Measurements from ENCODE around the gene CELA3B.

The CELA3B gene

DNA sequence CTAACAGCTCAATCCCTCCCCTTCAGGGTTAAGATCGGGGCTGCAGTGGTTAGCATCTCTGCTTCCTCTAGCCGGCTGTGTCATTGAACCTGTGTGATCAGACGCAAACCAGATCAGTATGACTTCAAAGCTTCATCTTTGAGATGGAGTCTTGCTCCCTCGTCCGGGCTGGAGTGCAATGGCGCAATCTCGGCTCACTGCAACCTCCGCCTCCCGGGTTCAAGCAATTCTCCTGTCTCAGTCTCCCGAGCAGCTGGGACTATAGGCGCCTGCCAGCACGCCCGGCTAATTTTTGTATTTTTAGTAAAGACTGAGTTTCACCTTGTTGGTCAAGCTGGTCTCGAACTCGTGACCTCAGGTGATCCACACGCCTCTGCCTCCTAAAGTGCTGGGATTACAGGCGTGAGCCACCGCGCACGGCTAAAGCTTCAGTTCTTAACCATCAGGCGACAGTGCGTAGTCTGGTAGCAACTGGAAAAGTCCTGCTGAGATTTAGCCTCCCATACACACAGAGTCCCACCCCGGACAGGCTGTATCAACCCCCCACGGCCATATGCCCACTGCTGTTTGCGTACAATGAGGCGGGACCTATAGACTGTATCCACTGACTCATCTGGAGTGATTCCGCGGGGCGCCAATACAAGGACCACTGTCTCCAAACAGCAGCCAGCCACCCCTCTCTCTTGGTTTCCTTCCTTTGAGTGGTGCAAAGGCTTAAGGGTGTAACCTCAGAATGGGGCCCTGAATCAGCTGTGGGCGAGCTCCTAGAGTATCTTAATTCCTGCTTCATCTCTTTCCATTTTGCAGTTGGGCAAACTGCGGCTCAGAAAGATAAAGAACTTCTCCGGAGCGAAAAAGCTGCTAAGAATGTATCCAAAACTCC, 47.9 kb downstream of the CELA3B start (continued):
- TF ChIP-seq INSM2 (tag by site-specific recombination; IDR thresholded peaks at IDR 0.05), result peak; percentile 26; the same call in 1 of the 2 replicates
- TF ChIP-seq ZBTB8A (tag by site-specific recombination; IDR thresholded peaks at IDR 0.05), result peak; percentile 71
- 0 out of 2 replicates have a peak, but pooled peaks have one; percentile 34 for TF ChIP-seq ZBTB44 (tag by site-specific recombination; IDR thresholded peaks at IDR 0.05)
- TF ChIP-seq ZNF785 (tag by site-specific recombination; IDR thresholded peaks at IDR 0.05), result no peak
- TF ChIP-seq, protein P1, sequence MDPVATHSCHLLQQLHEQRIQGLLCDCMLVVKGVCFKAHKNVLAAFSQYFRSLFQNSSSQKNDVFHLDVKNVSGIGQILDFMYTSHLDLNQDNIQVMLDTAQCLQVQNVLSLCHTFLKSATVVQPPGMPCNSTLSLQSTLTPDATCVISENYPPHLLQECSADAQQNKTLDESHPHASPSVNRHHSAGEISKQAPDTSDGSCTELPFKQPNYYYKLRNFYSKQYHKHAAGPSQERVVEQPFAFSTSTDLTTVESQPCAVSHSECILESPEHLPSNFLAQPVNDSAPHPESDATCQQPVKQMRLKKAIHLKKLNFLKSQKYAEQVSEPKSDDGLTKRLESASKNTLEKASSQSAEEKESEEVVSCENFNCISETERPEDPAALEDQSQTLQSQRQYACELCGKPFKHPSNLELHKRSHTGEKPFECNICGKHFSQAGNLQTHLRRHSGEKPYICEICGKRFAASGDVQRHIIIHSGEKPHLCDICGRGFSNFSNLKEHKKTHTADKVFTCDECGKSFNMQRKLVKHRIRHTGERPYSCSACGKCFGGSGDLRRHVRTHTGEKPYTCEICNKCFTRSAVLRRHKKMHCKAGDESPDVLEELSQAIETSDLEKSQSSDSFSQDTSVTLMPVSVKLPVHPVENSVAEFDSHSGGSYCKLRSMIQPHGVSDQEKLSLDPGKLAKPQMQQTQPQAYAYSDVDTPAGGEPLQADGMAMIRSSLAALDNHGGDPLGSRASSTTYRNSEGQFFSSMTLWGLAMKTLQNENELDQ (tag by site-specific recombination; IDR thresholded peaks at IDR 0.05; ENCODE audit: low read depth), result no peak
- TF ChIP-seq WT1 (tag by site-specific recombination; IDR thresholded peaks at IDR 0.05), result no peak; the same call in none of the 2 replicates
- TF ChIP-seq ZNF624 (tag by site-specific recombination; IDR thresholded peaks at IDR 0.05), result no peak
- no peak for TF ChIP-seq ZNF558 (tag by site-specific recombination; IDR thresholded peaks at IDR 0.05)
- TF ChIP-seq YY2 (tag by site-specific recombination; IDR thresholded peaks at IDR 0.05), result peak; percentile 23; the same call in 1 of the 2 replicates
- peak; percentile 13 for TF ChIP-seq ZBTB7A (tag by site-specific recombination; IDR thresholded peaks at IDR 0.05; ENCODE audit: low read depth)
- TF ChIP-seq, protein P2, sequence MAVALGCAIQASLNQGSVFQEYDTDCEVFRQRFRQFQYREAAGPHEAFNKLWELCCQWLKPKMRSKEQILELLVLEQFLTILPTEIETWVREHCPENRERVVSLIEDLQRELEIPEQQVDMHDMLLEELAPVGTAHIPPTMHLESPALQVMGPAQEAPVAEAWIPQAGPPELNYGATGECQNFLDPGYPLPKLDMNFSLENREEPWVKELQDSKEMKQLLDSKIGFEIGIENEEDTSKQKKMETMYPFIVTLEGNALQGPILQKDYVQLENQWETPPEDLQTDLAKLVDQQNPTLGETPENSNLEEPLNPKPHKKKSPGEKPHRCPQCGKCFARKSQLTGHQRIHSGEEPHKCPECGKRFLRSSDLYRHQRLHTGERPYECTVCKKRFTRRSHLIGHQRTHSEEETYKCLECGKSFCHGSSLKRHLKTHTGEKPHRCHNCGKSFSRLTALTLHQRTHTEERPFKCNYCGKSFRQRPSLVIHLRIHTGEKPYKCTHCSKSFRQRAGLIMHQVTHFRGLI (tag by site-specific recombination; IDR thresholded peaks at IDR 0.05), result no peak
- TF ChIP-seq SP2 (tag by site-specific recombination; IDR thresholded peaks at IDR 0.05), result peak; percentile 82
- TF ChIP-seq, protein P3, sequence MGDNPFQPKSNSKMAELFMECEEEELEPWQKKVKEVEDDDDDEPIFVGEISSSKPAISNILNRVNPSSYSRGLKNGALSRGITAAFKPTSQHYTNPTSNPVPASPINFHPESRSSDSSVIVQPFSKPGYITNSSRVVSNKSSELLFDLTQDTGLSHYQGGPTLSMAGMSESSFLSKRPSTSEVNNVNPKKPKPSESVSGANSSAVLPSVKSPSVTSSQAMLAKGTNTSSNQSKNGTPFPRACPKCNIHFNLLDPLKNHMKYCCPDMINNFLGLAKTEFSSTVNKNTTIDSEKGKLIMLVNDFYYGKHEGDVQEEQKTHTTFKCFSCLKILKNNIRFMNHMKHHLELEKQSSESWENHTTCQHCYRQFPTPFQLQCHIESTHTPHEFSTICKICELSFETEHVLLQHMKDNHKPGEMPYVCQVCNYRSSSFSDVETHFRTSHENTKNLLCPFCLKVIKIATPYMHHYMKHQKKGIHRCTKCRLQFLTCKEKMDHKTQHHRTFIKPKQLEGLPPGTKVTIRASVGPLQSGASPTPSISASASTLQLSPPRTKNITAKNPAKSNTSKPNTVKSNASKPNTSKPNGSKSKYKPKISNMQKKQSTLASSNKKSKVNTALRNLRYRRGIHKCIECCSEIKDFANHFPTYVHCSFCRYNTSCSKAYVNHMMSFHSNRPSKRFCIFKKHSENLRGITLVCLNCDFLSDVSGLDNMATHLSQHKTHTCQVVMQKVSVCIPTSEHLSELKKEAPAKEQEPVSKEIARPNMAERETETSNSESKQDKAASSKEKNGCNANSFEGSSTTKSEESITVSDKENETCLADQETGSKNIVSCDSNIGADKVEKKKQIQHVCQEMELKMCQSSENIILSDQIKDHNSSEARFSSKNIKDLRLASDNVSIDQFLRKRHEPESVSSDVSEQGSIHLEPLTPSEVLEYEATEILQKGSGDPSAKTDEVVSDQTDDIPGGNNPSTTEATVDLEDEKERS (tag by site-specific recombination; IDR thresholded peaks at IDR 0.05), result no peak
- TF ChIP-seq ZNF707 (tag by site-specific recombination; IDR thresholded peaks at IDR 0.05), result no peak
- TF ChIP-seq YY1 (tag by site-specific recombination; IDR thresholded peaks at IDR 0.05), result peak; percentile 63; the same call in 1 of the 2 replicates
- no peak for TF ChIP-seq ZBTB48 (tag by site-specific recombination; IDR thresholded peaks at IDR 0.05)
- peak; percentile 52; the same call in 1 of the 2 replicates for TF ChIP-seq ZNF501 (tag by site-specific recombination; IDR thresholded peaks at IDR 0.05)
- TF ChIP-seq PRDM1 (tag by site-specific recombination; IDR thresholded peaks at IDR 0.05), result peak; percentile 36; the same call in 1 of the 2 replicates
- TF ChIP-seq ZFP69B (tag by site-specific recombination; IDR thresholded peaks at IDR 0.05), result peak; percentile 47; the same call in 1 of the 2 replicates
- peak; percentile 86 for TF ChIP-seq ZFP3 (tag by site-specific recombination; IDR thresholded peaks at IDR 0.05; ENCODE audit: low read depth)
- TF ChIP-seq ZNF768 (tag by site-specific recombination; IDR thresholded peaks at IDR 0.05), result no peak
- TF ChIP-seq ZNF391 (tag by site-specific recombination; IDR thresholded peaks at IDR 0.05; ENCODE audit: borderline replicate concordance, low read depth), result no peak; the same call in 1 of the 2 replicates
- TF ChIP-seq MZF1 (tag by site-specific recombination; IDR thresholded peaks at IDR 0.05; ENCODE audit: borderline replicate concordance), result no peak; the same call in 1 of the 2 replicates
- TF ChIP-seq ZNF792 (tag by site-specific recombination; IDR thresholded peaks at IDR 0.05), result peak; percentile 68; the same call in 1 of the 2 replicates
- no peak for TF ChIP-seq ZNF548 (tag by site-specific recombination; IDR thresholded peaks at IDR 0.05)
- no peak for TF ChIP-seq ZNF214 (tag by site-specific recombination; IDR thresholded peaks at IDR 0.05; ENCODE audit: borderline replicate concordance)
- peak; percentile 21 for TF ChIP-seq ZNF623 (tag by site-specific recombination; IDR thresholded peaks at IDR 0.05)
- no peak for TF ChIP-seq ZNF433 (tag by site-specific recombination; IDR thresholded peaks at IDR 0.05; ENCODE audit: low read depth)
- TF ChIP-seq ZNF529 (tag by site-specific recombination; IDR thresholded peaks at IDR 0.05; ENCODE audit: insufficient replicate concordance), result no peak
- TF ChIP-seq ZNF24 (tag by site-specific recombination; IDR thresholded peaks at IDR 0.05), result no peak; the same call in 1 of the 2 replicates

Measured in HEK293 (cell line).